ENCODE data around the gene VPS13A.

Gene VPS13A

DNA sequence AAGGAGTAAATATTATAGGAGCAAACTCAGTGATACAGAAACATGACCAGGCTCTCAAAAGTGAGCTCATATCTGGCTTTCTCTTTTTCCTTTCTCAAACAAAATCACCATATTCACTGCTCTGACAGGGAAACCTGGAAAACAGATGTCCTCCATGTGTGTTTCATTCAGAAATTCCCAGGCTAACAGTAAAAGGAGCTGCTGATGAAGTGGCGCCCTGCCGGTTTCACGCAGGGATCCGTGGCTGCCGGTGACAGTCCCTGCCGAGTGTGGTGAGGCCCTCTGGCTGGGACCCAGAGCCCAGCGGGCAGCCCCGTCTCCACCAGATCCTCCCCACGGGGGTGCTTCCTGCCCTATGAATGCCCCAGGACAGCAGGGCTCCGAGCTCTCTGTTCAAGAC lies 262.7 kb downstream of the VPS13A start (continued):
- TF ChIP-seq ZNF670 (tag by site-specific recombination; IDR thresholded peaks at IDR 0.05; ENCODE audit: low read depth) (no peak), ZNF146 (tag by site-specific recombination; IDR thresholded peaks at IDR 0.05) (no peak), SCRT1 (tag by site-specific recombination; IDR thresholded peaks at IDR 0.05; ENCODE audit: borderline replicate concordance) (no peak), YY1 (tag by site-specific recombination; IDR thresholded peaks at IDR 0.05) (no peak), ZNF529 (tag by site-specific recombination; IDR thresholded peaks at IDR 0.05; ENCODE audit: insufficient replicate concordance) (no peak), ZNF701 (tag by site-specific recombination; IDR thresholded peaks at IDR 0.05) (no peak), ZNF311 (tag by site-specific recombination; IDR thresholded peaks at IDR 0.05; ENCODE audit: borderline replicate concordance) (no peak), ZNF549 (tag by site-specific recombination; IDR thresholded peaks at IDR 0.05) (no peak), SP2 (tag by site-specific recombination; IDR thresholded peaks at IDR 0.05) (no peak), TCF7L2 (IDR thresholded peaks at IDR 0.05; ENCODE audit: borderline replicate concordance, low read depth, low read length) (no peak), ZFP37 (tag by site-specific recombination; IDR thresholded peaks at IDR 0.05) (no peak), RBAK (tag by site-specific recombination; IDR thresholded peaks at IDR 0.05) (no peak), ZNF560 (tag by site-specific recombination; IDR thresholded peaks at IDR 0.05; ENCODE audit: borderline replicate concordance) (no peak), ZNF24 (tag by site-specific recombination; IDR thresholded peaks at IDR 0.05) (no peak), ZNF175 (tag by site-specific recombination; IDR thresholded peaks at IDR 0.05) (no peak), ZNF76 (tag by site-specific recombination; IDR thresholded peaks at IDR 0.05; ENCODE audit: borderline replicate concordance, low read depth) (no peak), ZBTB17 (tag by site-specific recombination; IDR thresholded peaks at IDR 0.05) (peak; percentile 40; the same call in 1 of the 2 replicates), ZNF133 (tag by site-specific recombination; IDR thresholded peaks at IDR 0.05) (no peak), ZNF274 (IDR thresholded peaks at IDR 0.05; ENCODE audit: low read length) (no peak), ZNF274 (tag by site-specific recombination; IDR thresholded peaks at IDR 0.05; ENCODE audit: borderline replicate concordance) (no peak), ZNF37A (tag by site-specific recombination; IDR thresholded peaks at IDR 0.05) (no peak), ZEB2 (tag by site-specific recombination; IDR thresholded peaks at IDR 0.05) (0 out of 2 replicates have a peak, but pooled peaks have one; percentile 24), ZNF791 (tag by site-specific recombination; IDR thresholded peaks at IDR 0.05) (no peak), ZNF184 (tag by site-specific recombination; IDR thresholded peaks at IDR 0.05) (no peak), ZNF211 (tag by site-specific recombination; IDR thresholded peaks at IDR 0.05; ENCODE audit: low read depth) (no peak), ZSCAN16 (tag by site-specific recombination; IDR thresholded peaks at IDR 0.05) (no peak), ZNF837 (tag by site-specific recombination; IDR thresholded peaks at IDR 0.05) (no peak), ZNF623 (tag by site-specific recombination; IDR thresholded peaks at IDR 0.05) (no peak), ZNF600 (tag by site-specific recombination; IDR thresholded peaks at IDR 0.05) (no peak), GFI1B (tag by site-specific recombination; IDR thresholded peaks at IDR 0.05) (no peak)
- TF ChIP-seq, protein P1, sequence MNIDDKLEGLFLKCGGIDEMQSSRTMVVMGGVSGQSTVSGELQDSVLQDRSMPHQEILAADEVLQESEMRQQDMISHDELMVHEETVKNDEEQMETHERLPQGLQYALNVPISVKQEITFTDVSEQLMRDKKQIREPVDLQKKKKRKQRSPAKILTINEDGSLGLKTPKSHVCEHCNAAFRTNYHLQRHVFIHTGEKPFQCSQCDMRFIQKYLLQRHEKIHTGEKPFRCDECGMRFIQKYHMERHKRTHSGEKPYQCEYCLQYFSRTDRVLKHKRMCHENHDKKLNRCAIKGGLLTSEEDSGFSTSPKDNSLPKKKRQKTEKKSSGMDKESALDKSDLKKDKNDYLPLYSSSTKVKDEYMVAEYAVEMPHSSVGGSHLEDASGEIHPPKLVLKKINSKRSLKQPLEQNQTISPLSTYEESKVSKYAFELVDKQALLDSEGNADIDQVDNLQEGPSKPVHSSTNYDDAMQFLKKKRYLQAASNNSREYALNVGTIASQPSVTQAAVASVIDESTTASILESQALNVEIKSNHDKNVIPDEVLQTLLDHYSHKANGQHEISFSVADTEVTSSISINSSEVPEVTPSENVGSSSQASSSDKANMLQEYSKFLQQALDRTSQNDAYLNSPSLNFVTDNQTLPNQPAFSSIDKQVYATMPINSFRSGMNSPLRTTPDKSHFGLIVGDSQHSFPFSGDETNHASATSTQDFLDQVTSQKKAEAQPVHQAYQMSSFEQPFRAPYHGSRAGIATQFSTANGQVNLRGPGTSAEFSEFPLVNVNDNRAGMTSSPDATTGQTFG (tag by site-specific recombination; IDR thresholded peaks at IDR 0.05; ENCODE audit: borderline replicate concordance): no peak
- TF ChIP-seq, protein P2, sequence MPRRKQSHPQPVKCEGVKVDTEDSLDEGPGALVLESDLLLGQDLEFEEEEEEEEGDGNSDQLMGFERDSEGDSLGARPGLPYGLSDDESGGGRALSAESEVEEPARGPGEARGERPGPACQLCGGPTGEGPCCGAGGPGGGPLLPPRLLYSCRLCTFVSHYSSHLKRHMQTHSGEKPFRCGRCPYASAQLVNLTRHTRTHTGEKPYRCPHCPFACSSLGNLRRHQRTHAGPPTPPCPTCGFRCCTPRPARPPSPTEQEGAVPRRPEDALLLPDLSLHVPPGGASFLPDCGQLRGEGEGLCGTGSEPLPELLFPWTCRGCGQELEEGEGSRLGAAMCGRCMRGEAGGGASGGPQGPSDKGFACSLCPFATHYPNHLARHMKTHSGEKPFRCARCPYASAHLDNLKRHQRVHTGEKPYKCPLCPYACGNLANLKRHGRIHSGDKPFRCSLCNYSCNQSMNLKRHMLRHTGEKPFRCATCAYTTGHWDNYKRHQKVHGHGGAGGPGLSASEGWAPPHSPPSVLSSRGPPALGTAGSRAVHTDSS (tag by site-specific recombination; IDR thresholded peaks at IDR 0.05): no peak
- TF ChIP-seq, protein P3, sequence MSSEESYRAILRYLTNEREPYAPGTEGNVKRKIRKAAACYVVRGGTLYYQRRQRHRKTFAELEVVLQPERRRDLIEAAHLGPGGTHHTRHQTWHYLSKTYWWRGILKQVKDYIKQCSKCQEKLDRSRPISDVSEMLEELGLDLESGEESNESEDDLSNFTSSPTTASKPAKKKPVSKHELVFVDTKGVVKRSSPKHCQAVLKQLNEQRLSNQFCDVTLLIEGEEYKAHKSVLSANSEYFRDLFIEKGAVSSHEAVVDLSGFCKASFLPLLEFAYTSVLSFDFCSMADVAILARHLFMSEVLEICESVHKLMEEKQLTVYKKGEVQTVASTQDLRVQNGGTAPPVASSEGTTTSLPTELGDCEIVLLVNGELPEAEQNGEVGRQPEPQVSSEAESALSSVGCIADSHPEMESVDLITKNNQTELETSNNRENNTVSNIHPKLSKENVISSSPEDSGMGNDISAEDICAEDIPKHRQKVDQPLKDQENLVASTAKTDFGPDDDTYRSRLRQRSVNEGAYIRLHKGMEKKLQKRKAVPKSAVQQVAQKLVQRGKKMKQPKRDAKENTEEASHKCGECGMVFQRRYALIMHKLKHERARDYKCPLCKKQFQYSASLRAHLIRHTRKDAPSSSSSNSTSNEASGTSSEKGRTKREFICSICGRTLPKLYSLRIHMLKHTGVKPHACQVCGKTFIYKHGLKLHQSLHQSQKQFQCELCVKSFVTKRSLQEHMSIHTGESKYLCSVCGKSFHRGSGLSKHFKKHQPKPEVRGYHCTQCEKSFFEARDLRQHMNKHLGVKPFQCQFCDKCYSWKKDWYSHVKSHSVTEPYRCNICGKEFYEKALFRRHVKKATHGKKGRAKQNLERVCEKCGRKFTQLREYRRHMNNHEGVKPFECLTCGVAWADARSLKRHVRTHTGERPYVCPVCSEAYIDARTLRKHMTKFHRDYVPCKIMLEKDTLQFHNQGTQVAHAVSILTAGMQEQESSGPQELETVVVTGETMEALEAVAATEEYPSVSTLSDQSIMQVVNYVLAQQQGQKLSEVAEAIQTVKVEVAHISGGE (tag by site-specific recombination; conservative IDR thresholded peaks at IDR 0.05; ENCODE audit: low read depth): no peak
- TF ChIP-seq, protein P4, sequence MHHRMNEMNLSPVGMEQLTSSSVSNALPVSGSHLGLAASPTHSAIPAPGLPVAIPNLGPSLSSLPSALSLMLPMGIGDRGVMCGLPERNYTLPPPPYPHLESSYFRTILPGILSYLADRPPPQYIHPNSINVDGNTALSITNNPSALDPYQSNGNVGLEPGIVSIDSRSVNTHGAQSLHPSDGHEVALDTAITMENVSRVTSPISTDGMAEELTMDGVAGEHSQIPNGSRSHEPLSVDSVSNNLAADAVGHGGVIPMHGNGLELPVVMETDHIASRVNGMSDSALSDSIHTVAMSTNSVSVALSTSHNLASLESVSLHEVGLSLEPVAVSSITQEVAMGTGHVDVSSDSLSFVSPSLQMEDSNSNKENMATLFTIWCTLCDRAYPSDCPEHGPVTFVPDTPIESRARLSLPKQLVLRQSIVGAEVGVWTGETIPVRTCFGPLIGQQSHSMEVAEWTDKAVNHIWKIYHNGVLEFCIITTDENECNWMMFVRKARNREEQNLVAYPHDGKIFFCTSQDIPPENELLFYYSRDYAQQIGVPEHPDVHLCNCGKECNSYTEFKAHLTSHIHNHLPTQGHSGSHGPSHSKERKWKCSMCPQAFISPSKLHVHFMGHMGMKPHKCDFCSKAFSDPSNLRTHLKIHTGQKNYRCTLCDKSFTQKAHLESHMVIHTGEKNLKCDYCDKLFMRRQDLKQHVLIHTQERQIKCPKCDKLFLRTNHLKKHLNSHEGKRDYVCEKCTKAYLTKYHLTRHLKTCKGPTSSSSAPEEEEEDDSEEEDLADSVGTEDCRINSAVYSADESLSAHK (tag by site-specific recombination; IDR thresholded peaks at IDR 0.05): no peak

All from HEK293 (cell line).